Lower lobe of right lung (tissue), 2 donors: ENCODE data around the gene MAN1A2. TPM values are rescaled to one million over a fixed set of nuclear protein-coding genes. Genes with fewer than 3 reads are reported as not detected.

Experiments
- ATAC-seq, 2 donors: fragments of 200-7000 bp; cut with Tn5 transposase; one replicate each; pipeline ENCODE4 v1.9.1; 2020 to 2022; ENCODE audit warnings: mild to moderate bottlenecking in 2 of 2, moderate library complexity in 2 of 2
- DNase-seq: peaks from one replicate; pipeline ENCODE4 v3.0.0-alpha.2; 2020
- H3K27ac ChIP-seq: fragments of 200-600 bp; one replicate; pipeline ENCODE4 v1.8.0; 2022
- H3K27me3 ChIP-seq: fragments of 200-600 bp; one replicate; pipeline ENCODE4 v1.8.0; 2022; ENCODE audit warnings: low read depth
- H3K36me3 ChIP-seq: fragments of 200-600 bp; one replicate; pipeline ENCODE4 v1.8.0; 2022; ENCODE audit warnings: mild to moderate bottlenecking
- H3K4me1 ChIP-seq: fragments of 200-600 bp; one replicate; pipeline ENCODE4 v1.8.0; 2022
- H3K4me3 ChIP-seq: fragments of 200-600 bp; one replicate; pipeline ENCODE4 v1.8.0; 2022; ENCODE audit warnings: mild to moderate bottlenecking
- H3K9me3 ChIP-seq: fragments of 200-600 bp; one replicate; pipeline ENCODE4 v1.8.0; 2022
- CTCF ChIP-seq: fragments of 200-600 bp; IDR thresholded peaks from one replicate; pipeline ENCODE4 v1.8.0; 2022; ENCODE audit warnings: antibody characterized with exemption, mild to moderate bottlenecking
- intact Hi-C: fragments of 100-400 bp; cut with DNase I; formaldehyde crosslinking; loops from one replicate; pipeline ENCODE4 v1.11.0; 2022
- total RNA-seq: library from RNA; stranded (reverse); fragmentation: NEBNext Ultra II Directional; extraction: Animal tissue kit (Norgen Biotek cat#: 25700); gene quantifications from one replicate; pipeline ENCODE4 v1.2.1, GENCODE V29; 2021
- donor health status: DM: no; HTN: yes; CAD: no; lungs with severe emphysema.

The MAN1A2 gene
- total RNA-seq, 1 donor from 2014 or later: 39.6 TPM

GRCh38 chr1:117512728-117513321 lies 145.6 kb downstream of the MAN1A2 start:
- H3K27me3 ChIP-seq: no peaks in the 10 kb centered on the region
- no peak overlapping the region for H3K27ac ChIP-seq
- DNase-seq (no peak), ATAC-seq (no peak)
- intact Hi-C loops: no loop called here
- H3K9me3 ChIP-seq: no peaks in the 10 kb centered on the region
- H3K36me3 ChIP-seq: peaks cover 5% of the 10 kb centered on the region
- no peak overlapping the region for H3K4me3 ChIP-seq
- H3K4me1 ChIP-seq: no peaks in the 10 kb centered on the region
- peak; percentile 50 for TF ChIP-seq CTCF

- peaks cover 10% of the 10 kb centered on the region for H3K36me3 ChIP-seq
- intact Hi-C loops: no loop called here
- no peaks in the 10 kb centered on the region for H3K27me3 ChIP-seq
- no peak for DNase-seq
- no peaks in the 10 kb centered on the region for H3K4me1 ChIP-seq
- no peaks in the 10 kb centered on the region for H3K9me3 ChIP-seq
- ATAC-seq: no peak
- H3K4me3 ChIP-seq: no peak overlapping the region
- TF ChIP-seq CTCF: no peak
- no peak overlapping the region for H3K27ac ChIP-seq
Measured at GRCh38 chr1:117523111-117523510, 155.9 kb downstream of the MAN1A2 start.

- no peak for DNase-seq
- no peaks in the 10 kb centered on the region for H3K9me3 ChIP-seq
- intact Hi-C loops: no loop called here
- H3K4me3 ChIP-seq: no peak overlapping the region
- H3K27me3 ChIP-seq: no peaks in the 10 kb centered on the region
- H3K36me3 ChIP-seq: peaks cover 10% of the 10 kb centered on the region
- no peak for TF ChIP-seq CTCF
- H3K27ac ChIP-seq: no peak overlapping the region
- H3K4me1 ChIP-seq: no peaks in the 10 kb centered on the region
- no peak for ATAC-seq
Measured at GRCh38 chr1:117527074-117527473, 159.8 kb downstream of the MAN1A2 start.

GRCh38 chr1:117527566-117528102 lies 160.4 kb downstream of the MAN1A2 start:
- intact Hi-C loops: no loop called here
- ATAC-seq: no peak
- no peak for TF ChIP-seq CTCF

GRCh38 chr1:117529683-117530082 lies 162.4 kb downstream of the MAN1A2 start:
- TF ChIP-seq CTCF: no peak
- intact Hi-C loops: loop anchor here (10.0 kb wide), 1 partner anchor 225 kb away; no protein-coding TSS in a partner anchor
- DNase-seq (no peak), ATAC-seq (no peak)
- Histone ChIP-seq H3K36me3 (no peaks in the 10 kb centered on the region), H3K4me3 (no peak overlapping the region), H3K27ac (no peak overlapping the region), H3K27me3 (no peaks in the 10 kb centered on the region), H3K9me3 (no peaks in the 10 kb centered on the region), H3K4me1 (no peaks in the 10 kb centered on the region)

More at GRCh38 chr1:117527566-117528102, 160.4 kb downstream of the MAN1A2 start:
- H3K9me3 ChIP-seq: no peaks in the 10 kb centered on the region
- no peak overlapping the region for H3K4me3 ChIP-seq
- no peaks in the 10 kb centered on the region for H3K27me3 ChIP-seq
- DNase-seq: no peak
- no peak overlapping the region for H3K27ac ChIP-seq
- peaks cover 8% of the 10 kb centered on the region for H3K36me3 ChIP-seq
- H3K4me1 ChIP-seq: no peaks in the 10 kb centered on the region
